Measurements from ENCODE around the gene SELL. TPM values are rescaled to one million over a fixed set of nuclear protein-coding genes. Genes with fewer than 3 reads are reported as not detected.
"Not testable (repeated sequence)": the region's sequence is repeated elsewhere in the genome, so short reads cannot be mapped to it uniquely, and the experiment has no call there.

SELL gene
- total and polyA plus RNA-seq, 2 of the 8 experiments (the other 6 are each of a cell fraction or from before 2014, with no cell fraction given), result not detected

DNA sequence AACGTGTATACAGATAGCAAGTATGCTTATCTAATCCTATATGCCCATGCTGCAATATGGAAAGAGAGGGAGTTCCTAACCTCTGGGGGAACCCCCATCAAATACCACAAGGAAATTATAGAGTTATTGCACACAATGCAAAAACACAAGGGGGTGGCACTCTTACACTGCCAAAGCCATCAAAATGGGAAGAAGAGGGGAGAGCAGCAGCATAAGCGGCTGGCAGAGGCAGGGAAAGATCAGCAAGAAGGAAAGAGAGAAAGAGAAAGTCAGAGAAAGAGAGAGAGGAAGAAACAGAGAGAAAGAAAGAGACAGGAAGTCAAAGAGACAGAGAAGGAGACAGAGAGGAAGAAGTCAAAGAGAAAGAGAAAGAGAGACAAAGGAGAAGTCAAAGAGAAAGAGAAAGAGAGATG is 44.2 kb downstream of the SELL start:
- H3K79me1 ChIP-seq (ENCODE audit: low read depth, low read length); H3K4me1 ChIP-seq (replicated peaks in 1 of 4; ENCODE audit: control insufficient read depth in 3 of 4, insufficient read depth in 4 of 4, low read length in 3 of 4); H4K5ac ChIP-seq (ENCODE audit: insufficient read length, low read depth, low read length); H3K79me2 ChIP-seq (ENCODE audit: control insufficient read depth in 1 of 2, insufficient read depth in 2 of 2, low read length in 2 of 2); H3K4me2 ChIP-seq (ENCODE audit: insufficient read depth in 1 of 2, low read depth in 2 of 2, low read length in 2 of 2); H3K4me3 ChIP-seq (ENCODE audit: extremely low read depth in 1 of 4, insufficient read depth in 2 of 4, low read depth in 3 of 4, low read length in 4 of 4); H3K23me2 ChIP-seq (ENCODE audit: low read depth, low read length); H3K14ac ChIP-seq (ENCODE audit: insufficient read length); H3K27me3 ChIP-seq (replicated peaks in 1 of 4; ENCODE audit: control insufficient read depth in 3 of 4, extremely low read depth in 1 of 4, insufficient read depth in 3 of 4, low read length in 3 of 4); H2BK12ac ChIP-seq (ENCODE audit: low read depth, low read length); H3K27ac ChIP-seq (ENCODE audit: low read depth, low read length); H3K4ac ChIP-seq (replicated peaks; ENCODE audit: insufficient read length, low read depth, low read length); FAIRE-seq; H2BK5ac ChIP-seq (ENCODE audit: low read depth, low read length); H4K91ac ChIP-seq (replicated peaks; ENCODE audit: insufficient read length, low read length); H3K9ac ChIP-seq (replicated peaks in 1 of 4; ENCODE audit: extremely low read depth in 1 of 4, low read depth in 3 of 4, low read length in 3 of 4); H3K23ac ChIP-seq (ENCODE audit: insufficient read length); H2AFZ ChIP-seq (ENCODE audit: low read length); DNase-seq (ENCODE audit: low read depth in 1 of 2, low spot score in 2 of 2); H4K8ac ChIP-seq (ENCODE audit: extremely low read depth, insufficient read depth, low read length); H3K56ac ChIP-seq (replicated peaks; ENCODE audit: insufficient read length, low read depth, low read length); H2BK120ac ChIP-seq (replicated peaks; ENCODE audit: low read depth, low read length); H3K36me3 ChIP-seq (ENCODE audit: control insufficient read depth in 2 of 4, insufficient read depth in 4 of 4, low read length in 3 of 4); H4K20me1 ChIP-seq (replicated peaks in 1 of 2; ENCODE audit: control insufficient read depth in 1 of 2, insufficient read depth in 2 of 2, low read length in 2 of 2); H2BK15ac ChIP-seq (ENCODE audit: low read length); H3K9me3 ChIP-seq (ENCODE audit: insufficient read depth in 2 of 2, low read depth in 1 of 2, low read length in 1 of 2); H3K18ac ChIP-seq (ENCODE audit: extremely low read depth, low read length); POLR2A ChIA-PET (ENCODE audit: partially characterized antibody); H2BK20ac ChIP-seq (ENCODE audit: low read length); H2AK5ac ChIP-seq (ENCODE audit: low read depth, low read length): not testable (repeated sequence)
- WGBS, 2 experiments (ENCODE audit: extremely low coverage in 1 of 2, insufficient coverage in 1 of 2, insufficient read length in 1 of 2, insufficient replicate concordance in 2 of 2, low coverage in 1 of 2, low lambda C conversion rate in 2 of 2, missing lambda C conversion rate in 1 of 2), result 92% methylated on average over 1 of the region's 2 CpGs; no CpG with 5 or more reads in 1 of the 2 experiments
- CTCF ChIA-PET (ENCODE audit: partially characterized antibody), result interaction anchor here (2.2 kb wide), 1 partner anchor 65 kb away, joined by 6 read pairs; no protein-coding TSS in a partner anchor

Data from H1 (cell line).